HEK293 (cell line): Measurements from ENCODE around the gene ZNF605.

Experiments
- CTCF ChIA-PET: fragments of 350-600 bp; formaldehyde crosslinking; extraction: SDS; loops from one replicate; lab custom pipeline; 2021; ENCODE audit warnings: antibody characterized with exemption; lab: Yijun Ruan, JAX
- POLR2A ChIA-PET: fragments of 300-600 bp; formaldehyde crosslinking; extraction: SDS; loops from one replicate; lab custom pipeline; 2020; ENCODE audit warnings: antibody characterized with exemption, inconsistent platforms; lab: Yijun Ruan, JAX
- H3K27ac ChIP-seq: fragments of 200-500 bp; sonication (Bioruptor generic); 2 replicates; pipeline ENCODE4 v1.5.1; 2014; ENCODE audit warnings: low read depth, low read length, control low read depth, inconsistent platforms; ENCODE audit errors: extremely low read depth
- H3K36me3 ChIP-seq, 2 experiments: fragments of 200-500 bp in 1 of 2; sonication (Bioruptor generic) in 1 of 2; 1 replicate in 1 of 2; 2 replicates in 1 of 2; pipeline ENCODE4 v1.5.1; 2014 to 2017; ENCODE audit warnings: inconsistent platforms in 2 of 2, low read length in 2 of 2; ENCODE audit not compliant: control insufficient read depth in 2 of 2, insufficient read depth in 1 of 2
- H3K4me1 ChIP-seq: fragments of 200-500 bp; sonication (Bioruptor generic); 2 replicates; pipeline ENCODE4 v1.5.1; 2014; ENCODE audit warnings: mild to moderate bottlenecking, low read length, inconsistent platforms; ENCODE audit not compliant: control insufficient read depth, insufficient read depth
- H3K4me3 ChIP-seq: 2 replicates; pipeline ENCODE4 v1.5.1; 2011; ENCODE audit warnings: low read depth, mild to moderate bottlenecking, control low read depth, low read length, moderate library complexity
- H3K9me3 ChIP-seq: fragments of 200-500 bp; sonication (Bioruptor generic); 2 replicates; pipeline ENCODE4 v1.5.1; 2014; ENCODE audit warnings: low read depth, low read length, inconsistent platforms; ENCODE audit not compliant: control insufficient read depth, insufficient read depth
- EGR2 ChIP-seq: fragments of 450-650 bp; formaldehyde crosslinking; IDR thresholded peaks from 2 replicates; pipeline ENCODE4 v1.5.1; 2016; ENCODE audit warnings: low read depth, missing biosample characterization, missing genetic modification characterization
- RBAK ChIP-seq: fragments of 450-650 bp; formaldehyde crosslinking; IDR thresholded peaks from 2 replicates; pipeline ENCODE4 v1.5.1; 2016; ENCODE audit warnings: missing biosample characterization, missing genetic modification characterization
- ZNF155 ChIP-seq: fragments of 450-650 bp; formaldehyde crosslinking; IDR thresholded peaks from 2 replicates; pipeline ENCODE4 v1.5.1; 2016; ENCODE audit warnings: missing biosample characterization, missing genetic modification characterization
- ZNF266 ChIP-seq: fragments of 450-650 bp; formaldehyde crosslinking; IDR thresholded peaks from 2 replicates; pipeline ENCODE4 v1.5.1; 2016; ENCODE audit warnings: missing biosample characterization, missing genetic modification characterization, low read depth
- ZNF341 ChIP-seq: fragments of 450-650 bp; formaldehyde crosslinking; IDR thresholded peaks from 2 replicates; pipeline ENCODE4; 2016; ENCODE audit warnings: low read depth, missing biosample characterization, missing genetic modification characterization
- ZNF354C ChIP-seq: fragments of 450-650 bp; formaldehyde crosslinking; IDR thresholded peaks from 2 replicates; pipeline ENCODE4 v1.5.1; 2016; ENCODE audit warnings: missing biosample characterization, missing genetic modification characterization, low read depth, borderline replicate concordance
- ZNF529 ChIP-seq: fragments of 450-650 bp; formaldehyde crosslinking; IDR thresholded peaks from 2 replicates; pipeline ENCODE4 v1.5.1; 2017; ENCODE audit warnings: missing genetic modification characterization, missing biosample characterization; ENCODE audit not compliant: insufficient replicate concordance
- ZNF624 ChIP-seq: fragments of 450-650 bp; formaldehyde crosslinking; IDR thresholded peaks from 2 replicates; pipeline ENCODE4 v1.5.1; 2017; ENCODE audit warnings: missing biosample characterization, missing genetic modification characterization
- ZNF747 ChIP-seq: fragments of 450-650 bp; formaldehyde crosslinking; IDR thresholded peaks from 2 replicates; pipeline ENCODE4 v1.5.1; 2016; ENCODE audit warnings: missing biosample characterization, missing genetic modification characterization
- ZNF776 ChIP-seq: fragments of 450-650 bp; formaldehyde crosslinking; IDR thresholded peaks from 2 replicates; pipeline ENCODE4 v1.5.0; 2017; ENCODE audit warnings: missing biosample characterization, missing genetic modification characterization, borderline replicate concordance
- ZSCAN23 ChIP-seq: fragments of 450-650 bp; formaldehyde crosslinking; IDR thresholded peaks from 2 replicates; pipeline ENCODE4 v1.5.1; 2016; ENCODE audit warnings: missing biosample characterization, missing genetic modification characterization
- TF ChIP-seq, protein P1 (sequence below): fragments of 450-650 bp; formaldehyde crosslinking; IDR thresholded peaks from 2 replicates; pipeline ENCODE4 v1.5.1; 2016; ENCODE audit warnings: missing biosample characterization, missing genetic modification characterization
- TF ChIP-seq, protein P2 (sequence below): fragments of 450-650 bp; formaldehyde crosslinking; IDR thresholded peaks from 2 replicates; pipeline ENCODE4 v1.5.0; 2017; ENCODE audit warnings: missing biosample characterization, missing genetic modification characterization, borderline replicate concordance
- TF ChIP-seq, protein P3 (sequence below): fragments of 450-650 bp; formaldehyde crosslinking; IDR thresholded peaks from 2 replicates; pipeline ENCODE4 v1.5.1; 2016; ENCODE audit warnings: missing biosample characterization, missing genetic modification characterization, low read depth
- TF ChIP-seq, protein P4 (sequence below): fragments of 450-650 bp; formaldehyde crosslinking; IDR thresholded peaks from 2 replicates; pipeline ENCODE4; 2016; ENCODE audit warnings: missing biosample characterization, missing genetic modification characterization
- TF ChIP-seq, protein P5 (sequence below): fragments of 450-650 bp; IDR thresholded peaks from 2 replicates; pipeline ENCODE4 v1.5.1; 2018; ENCODE audit warnings: missing biosample characterization, missing genetic modification characterization
- TF ChIP-seq, protein P6 (sequence below): fragments of 450-650 bp; formaldehyde crosslinking; IDR thresholded peaks from 2 replicates; pipeline ENCODE4 v1.5.1; 2017; ENCODE audit warnings: missing biosample characterization, missing genetic modification characterization
- TF ChIP-seq, protein P7 (sequence below): fragments of 450-650 bp; formaldehyde crosslinking; conservative IDR thresholded peaks from 2 replicates; pipeline ENCODE4 v1.5.1; 2016; ENCODE audit warnings: low read depth, missing biosample characterization, missing genetic modification characterization

Gene ZNF605

DNA sequence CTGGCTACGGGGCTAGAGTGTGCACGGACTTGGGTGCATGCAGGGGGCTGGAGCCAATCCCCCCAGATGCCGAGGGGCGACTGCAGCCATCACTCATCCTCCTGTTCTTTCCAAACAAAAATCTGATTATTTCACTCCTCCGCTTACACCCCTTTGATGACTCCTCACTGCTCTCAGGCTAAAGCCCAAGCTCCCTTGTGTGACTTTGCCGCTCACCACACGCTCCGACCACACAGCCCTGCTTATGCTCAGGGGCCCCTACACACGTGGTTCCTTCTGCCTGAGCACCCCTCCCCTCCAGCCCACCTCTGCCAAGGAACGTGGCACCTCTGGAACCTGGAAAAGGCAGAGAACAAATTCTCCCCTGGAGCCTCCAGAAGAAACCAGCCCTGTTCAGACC is 82.4 kb downstream of the ZNF605 start:
- CTCF ChIA-PET, result no interaction called here
- Histone ChIP-seq H3K36me3 (peaks cover 21 to 84% of the 10 kb centered on the region in 2 experiments), H3K27ac (no peak overlapping the region), H3K4me3 (no peak overlapping the region), H3K9me3 (no peaks in the 10 kb centered on the region), H3K4me1 (no peaks in the 10 kb centered on the region)
- POLR2A ChIA-PET, result no interaction called here
- TF ChIP-seq, protein P1, sequence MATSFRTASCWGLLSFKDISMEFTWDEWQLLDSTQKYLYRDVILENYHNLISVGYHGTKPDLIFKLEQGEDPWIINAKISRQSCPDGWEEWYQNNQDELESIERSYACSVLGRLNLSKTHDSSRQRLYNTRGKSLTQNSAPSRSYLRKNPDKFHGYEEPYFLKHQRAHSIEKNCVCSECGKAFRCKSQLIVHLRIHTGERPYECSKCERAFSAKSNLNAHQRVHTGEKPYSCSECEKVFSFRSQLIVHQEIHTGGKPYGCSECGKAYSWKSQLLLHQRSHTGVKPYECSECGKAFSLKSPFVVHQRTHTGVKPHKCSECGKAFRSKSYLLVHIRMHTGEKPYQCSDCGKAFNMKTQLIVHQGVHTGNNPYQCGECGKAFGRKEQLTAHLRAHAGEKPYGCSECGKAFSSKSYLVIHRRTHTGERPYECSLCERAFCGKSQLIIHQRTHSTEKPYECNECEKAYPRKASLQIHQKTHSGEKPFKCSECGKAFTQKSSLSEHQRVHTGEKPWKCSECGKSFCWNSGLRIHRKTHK (tag by site-specific recombination), result no peak
- TF ChIP-seq, protein P2, sequence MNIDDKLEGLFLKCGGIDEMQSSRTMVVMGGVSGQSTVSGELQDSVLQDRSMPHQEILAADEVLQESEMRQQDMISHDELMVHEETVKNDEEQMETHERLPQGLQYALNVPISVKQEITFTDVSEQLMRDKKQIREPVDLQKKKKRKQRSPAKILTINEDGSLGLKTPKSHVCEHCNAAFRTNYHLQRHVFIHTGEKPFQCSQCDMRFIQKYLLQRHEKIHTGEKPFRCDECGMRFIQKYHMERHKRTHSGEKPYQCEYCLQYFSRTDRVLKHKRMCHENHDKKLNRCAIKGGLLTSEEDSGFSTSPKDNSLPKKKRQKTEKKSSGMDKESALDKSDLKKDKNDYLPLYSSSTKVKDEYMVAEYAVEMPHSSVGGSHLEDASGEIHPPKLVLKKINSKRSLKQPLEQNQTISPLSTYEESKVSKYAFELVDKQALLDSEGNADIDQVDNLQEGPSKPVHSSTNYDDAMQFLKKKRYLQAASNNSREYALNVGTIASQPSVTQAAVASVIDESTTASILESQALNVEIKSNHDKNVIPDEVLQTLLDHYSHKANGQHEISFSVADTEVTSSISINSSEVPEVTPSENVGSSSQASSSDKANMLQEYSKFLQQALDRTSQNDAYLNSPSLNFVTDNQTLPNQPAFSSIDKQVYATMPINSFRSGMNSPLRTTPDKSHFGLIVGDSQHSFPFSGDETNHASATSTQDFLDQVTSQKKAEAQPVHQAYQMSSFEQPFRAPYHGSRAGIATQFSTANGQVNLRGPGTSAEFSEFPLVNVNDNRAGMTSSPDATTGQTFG (tag by site-specific recombination), result no peak
- TF ChIP-seq ZNF155 (no peak), ZNF266 (tag by site-specific recombination) (no peak), ZNF776 (tag by site-specific recombination) (no peak), ZNF624 (tag by site-specific recombination) (no peak)
- TF ChIP-seq, protein P3, sequence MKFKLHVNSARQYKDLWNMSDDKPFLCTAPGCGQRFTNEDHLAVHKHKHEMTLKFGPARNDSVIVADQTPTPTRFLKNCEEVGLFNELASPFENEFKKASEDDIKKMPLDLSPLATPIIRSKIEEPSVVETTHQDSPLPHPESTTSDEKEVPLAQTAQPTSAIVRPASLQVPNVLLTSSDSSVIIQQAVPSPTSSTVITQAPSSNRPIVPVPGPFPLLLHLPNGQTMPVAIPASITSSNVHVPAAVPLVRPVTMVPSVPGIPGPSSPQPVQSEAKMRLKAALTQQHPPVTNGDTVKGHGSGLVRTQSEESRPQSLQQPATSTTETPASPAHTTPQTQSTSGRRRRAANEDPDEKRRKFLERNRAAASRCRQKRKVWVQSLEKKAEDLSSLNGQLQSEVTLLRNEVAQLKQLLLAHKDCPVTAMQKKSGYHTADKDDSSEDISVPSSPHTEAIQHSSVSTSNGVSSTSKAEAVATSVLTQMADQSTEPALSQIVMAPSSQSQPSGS (tag by site-specific recombination), result no peak

DNA sequence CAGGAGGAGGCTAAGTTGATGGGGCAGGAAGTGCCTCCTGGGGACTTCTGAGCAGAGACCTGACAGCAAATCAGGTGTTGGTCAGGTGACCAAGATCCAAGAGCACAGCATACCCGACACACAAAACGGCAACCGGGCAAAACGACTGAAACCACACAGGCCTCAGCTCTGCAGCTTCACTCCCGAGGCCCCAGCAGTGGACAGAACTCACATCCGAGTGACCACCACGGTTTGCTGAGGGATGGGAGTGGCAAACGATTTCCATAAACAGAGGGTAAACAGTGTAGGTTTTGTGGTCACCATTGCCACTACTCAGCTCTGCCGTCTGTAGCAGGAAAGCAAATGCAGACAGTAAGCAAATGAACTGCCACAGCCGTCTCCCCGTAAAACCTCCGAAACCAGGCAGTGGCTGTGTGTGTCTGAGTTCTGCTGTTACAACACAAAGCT is 83.1 kb downstream of the ZNF605 start:
- CTCF ChIA-PET, result interaction anchor here (0.6 kb wide), 2 partner anchors 14 to 104 kb away, joined by 3 to 4 read pairs; no protein-coding TSS in a partner anchor
- Histone ChIP-seq H3K4me1 (no peaks in the 10 kb centered on the region), H3K9me3 (no peaks in the 10 kb centered on the region), H3K4me3 (no peak overlapping the region), H3K27ac (no peak overlapping the region), H3K36me3 (peaks cover 21 to 84% of the 10 kb centered on the region in 2 experiments)
- POLR2A ChIA-PET, result no interaction called here
- TF ChIP-seq EGR2 (tag by site-specific recombination) (no peak), ZNF747 (tag by site-specific recombination) (no peak), ZNF354C (tag by site-specific recombination) (no peak), ZSCAN23 (no peak), RBAK (no peak), ZNF529 (tag by site-specific recombination) (no peak), ZNF341 (tag by site-specific recombination) (no peak)
- TF ChIP-seq, protein P4, sequence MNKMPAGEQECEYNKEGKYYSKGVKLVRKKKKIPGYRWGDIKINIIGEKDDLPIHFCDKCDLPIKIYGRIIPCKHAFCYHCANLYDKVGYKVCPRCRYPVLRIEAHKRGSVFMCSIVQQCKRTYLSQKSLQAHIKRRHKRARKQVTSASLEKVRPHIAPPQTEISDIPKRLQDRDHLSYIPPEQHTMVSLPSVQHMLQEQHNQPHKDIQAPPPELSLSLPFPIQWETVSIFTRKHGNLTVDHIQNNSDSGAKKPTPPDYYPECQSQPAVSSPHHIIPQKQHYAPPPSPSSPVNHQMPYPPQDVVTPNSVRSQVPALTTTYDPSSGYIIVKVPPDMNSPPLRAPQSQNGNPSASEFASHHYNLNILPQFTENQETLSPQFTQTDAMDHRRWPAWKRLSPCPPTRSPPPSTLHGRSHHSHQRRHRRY (tag by site-specific recombination), result no peak
- TF ChIP-seq, protein P5, sequence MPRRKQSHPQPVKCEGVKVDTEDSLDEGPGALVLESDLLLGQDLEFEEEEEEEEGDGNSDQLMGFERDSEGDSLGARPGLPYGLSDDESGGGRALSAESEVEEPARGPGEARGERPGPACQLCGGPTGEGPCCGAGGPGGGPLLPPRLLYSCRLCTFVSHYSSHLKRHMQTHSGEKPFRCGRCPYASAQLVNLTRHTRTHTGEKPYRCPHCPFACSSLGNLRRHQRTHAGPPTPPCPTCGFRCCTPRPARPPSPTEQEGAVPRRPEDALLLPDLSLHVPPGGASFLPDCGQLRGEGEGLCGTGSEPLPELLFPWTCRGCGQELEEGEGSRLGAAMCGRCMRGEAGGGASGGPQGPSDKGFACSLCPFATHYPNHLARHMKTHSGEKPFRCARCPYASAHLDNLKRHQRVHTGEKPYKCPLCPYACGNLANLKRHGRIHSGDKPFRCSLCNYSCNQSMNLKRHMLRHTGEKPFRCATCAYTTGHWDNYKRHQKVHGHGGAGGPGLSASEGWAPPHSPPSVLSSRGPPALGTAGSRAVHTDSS (tag by site-specific recombination), result no peak
- TF ChIP-seq, protein P6, sequence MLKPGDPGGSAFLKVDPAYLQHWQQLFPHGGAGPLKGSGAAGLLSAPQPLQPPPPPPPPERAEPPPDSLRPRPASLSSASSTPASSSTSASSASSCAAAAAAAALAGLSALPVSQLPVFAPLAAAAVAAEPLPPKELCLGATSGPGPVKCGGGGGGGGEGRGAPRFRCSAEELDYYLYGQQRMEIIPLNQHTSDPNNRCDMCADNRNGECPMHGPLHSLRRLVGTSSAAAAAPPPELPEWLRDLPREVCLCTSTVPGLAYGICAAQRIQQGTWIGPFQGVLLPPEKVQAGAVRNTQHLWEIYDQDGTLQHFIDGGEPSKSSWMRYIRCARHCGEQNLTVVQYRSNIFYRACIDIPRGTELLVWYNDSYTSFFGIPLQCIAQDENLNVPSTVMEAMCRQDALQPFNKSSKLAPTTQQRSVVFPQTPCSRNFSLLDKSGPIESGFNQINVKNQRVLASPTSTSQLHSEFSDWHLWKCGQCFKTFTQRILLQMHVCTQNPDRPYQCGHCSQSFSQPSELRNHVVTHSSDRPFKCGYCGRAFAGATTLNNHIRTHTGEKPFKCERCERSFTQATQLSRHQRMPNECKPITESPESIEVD, result no peak
- TF ChIP-seq, protein P7, sequence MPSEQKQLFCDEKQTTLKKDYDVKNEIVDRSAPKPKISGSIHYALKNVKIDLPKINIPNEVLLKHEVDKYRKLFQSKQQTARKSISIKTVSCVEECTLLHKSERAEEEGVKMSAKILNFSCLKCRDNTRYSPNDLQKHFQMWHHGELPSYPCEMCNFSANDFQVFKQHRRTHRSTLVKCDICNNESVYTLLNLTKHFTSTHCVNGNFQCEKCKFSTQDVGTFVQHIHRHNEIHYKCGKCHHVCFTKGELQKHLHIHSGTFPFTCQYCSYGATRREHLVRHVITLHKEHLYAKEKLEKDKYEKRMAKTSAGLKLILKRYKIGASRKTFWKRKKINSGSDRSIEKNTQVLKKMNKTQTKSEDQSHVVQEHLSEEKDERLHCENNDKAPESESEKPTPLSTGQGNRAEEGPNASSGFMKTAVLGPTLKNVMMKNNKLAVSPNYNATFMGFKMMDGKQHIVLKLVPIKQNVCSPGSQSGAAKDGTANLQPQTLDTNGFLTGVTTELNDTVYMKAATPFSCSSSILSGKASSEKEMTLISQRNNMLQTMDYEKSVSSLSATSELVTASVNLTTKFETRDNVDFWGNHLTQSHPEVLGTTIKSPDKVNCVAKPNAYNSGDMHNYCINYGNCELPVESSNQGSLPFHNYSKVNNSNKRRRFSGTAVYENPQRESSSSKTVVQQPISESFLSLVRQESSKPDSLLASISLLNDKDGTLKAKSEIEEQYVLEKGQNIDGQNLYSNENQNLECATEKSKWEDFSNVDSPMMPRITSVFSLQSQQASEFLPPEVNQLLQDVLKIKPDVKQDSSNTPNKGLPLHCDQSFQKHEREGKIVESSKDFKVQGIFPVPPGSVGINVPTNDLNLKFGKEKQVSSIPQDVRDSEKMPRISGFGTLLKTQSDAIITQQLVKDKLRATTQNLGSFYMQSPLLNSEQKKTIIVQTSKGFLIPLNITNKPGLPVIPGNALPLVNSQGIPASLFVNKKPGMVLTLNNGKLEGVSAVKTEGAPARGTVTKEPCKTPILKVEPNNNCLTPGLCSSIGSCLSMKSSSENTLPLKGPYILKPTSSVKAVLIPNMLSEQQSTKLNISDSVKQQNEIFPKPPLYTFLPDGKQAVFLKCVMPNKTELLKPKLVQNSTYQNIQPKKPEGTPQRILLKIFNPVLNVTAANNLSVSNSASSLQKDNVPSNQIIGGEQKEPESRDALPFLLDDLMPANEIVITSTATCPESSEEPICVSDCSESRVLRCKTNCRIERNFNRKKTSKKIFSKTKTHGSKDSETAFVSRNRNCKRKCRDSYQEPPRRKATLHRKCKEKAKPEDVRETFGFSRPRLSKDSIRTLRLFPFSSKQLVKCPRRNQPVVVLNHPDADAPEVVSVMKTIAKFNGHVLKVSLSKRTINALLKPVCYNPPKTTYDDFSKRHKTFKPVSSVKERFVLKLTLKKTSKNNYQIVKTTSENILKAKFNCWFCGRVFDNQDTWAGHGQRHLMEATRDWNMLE (tag by site-specific recombination), result no peak
